Body of pancreas (tissue), 4 donors: Measurements from ENCODE around the gene THBS3. TPM values are rescaled to one million over a fixed set of nuclear protein-coding genes. Genes with fewer than 3 reads are reported as not detected.
A peak's percentile ranks its signal among the peaks of the same experiment; 100 is the strongest.
"Not testable (repeated sequence)": the region's sequence is repeated elsewhere in the genome, so short reads cannot be mapped to it uniquely, and the experiment has no call there.

Experiments used
- ATAC-seq: fragments of 150-250 bp; one replicate; pipeline ENCODE4 v1.9.1; 2016
- DNase-seq, 4 donors: peaks; one replicate each; pipeline ENCODE4 v3.0.0-alpha.2; 2019
- H3K27ac ChIP-seq, 4 donors: fragments of 200-600 bp; sonication (generic); 1 replicate in 3 of 4; 2 replicates in 1 of 4; pipeline versions ENCODE4 v1.5.1 to v1.6.1; 2016 to 2019; ENCODE audit warnings: mild to moderate bottlenecking in 1 of 4, mixed read lengths in 1 of 4, moderate library complexity in 1 of 4
- H3K27me3 ChIP-seq, 2 donors: fragments of 200-600 bp; sonication (generic); one replicate each; pipeline ENCODE4 v1.6.0; 2016; ENCODE audit warnings: mild to moderate bottlenecking in 1 of 2
- H3K36me3 ChIP-seq, 2 donors: fragments of 200-600 bp; sonication (generic); replicated peaks in 1 of 2; 2 replicates each; pipeline ENCODE4 v1.5.1; 2016; ENCODE audit warnings: low read depth in 2 of 2; ENCODE audit not compliant: insufficient read depth in 1 of 2
- H3K4me1 ChIP-seq: fragments of 200-600 bp; sonication (generic); one replicate; pipeline ENCODE4 v1.6.0; 2016
- H3K4me3 ChIP-seq, 2 donors: fragments of 200-600 bp; sonication (generic); 1 replicate in 1 of 2; 2 replicates in 1 of 2; pipeline ENCODE4 v1.5.1; 2016 to 2019
- H3K9me3 ChIP-seq, 3 donors: fragments of 200-600 bp; sonication (generic); 1 replicate in 2 of 3; 2 replicates in 1 of 3; pipeline ENCODE4 v1.5.1; 2016
- POLR2A ChIP-seq, 3 donors: fragments of 450-650 bp; IDR thresholded peaks; one replicate each; pipeline ENCODE4 v1.6.1; 2016; ENCODE audit warnings: antibody characterized with exemption in 3 of 3, mild to moderate bottlenecking in 2 of 3
- WGBS, 2 donors: methylation state at CpG; one replicate each; pipeline ENCODE4 v1.1.5; 2017; 5-methylcytosine and 5-hydroxymethylcytosine counted together
- intact Hi-C: fragments of 100-400 bp; cut with DNase I; formaldehyde crosslinking; loops from one replicate; pipeline ENCODE4 v1.15.1; 2023
- total RNA-seq, 2 donors: library from RNA; depleted of rRNA; stranded (reverse); fragments of >200 nt; gene quantifications; one replicate each; pipeline ENCODE4 v1.1.0, GENCODE V29; 2016
- TF ChIP-seq, protein P1 (sequence below), 7 experiments: fragments of 450-650 bp in 4 of 7; fragments of 200-600 bp in 3 of 7; sonication (generic) in 3 of 7; IDR thresholded peaks; one replicate each; pipeline ENCODE4 v1.5.1; 2016 to 2019; ENCODE audit warnings: antibody characterized with exemption in 7 of 7

THBS3 gene
- total RNA-seq, 2 donors from 2014 or later = 15.0 to 21.1 TPM

GRCh38 chr1:155191904-155192303, 15.8 kb downstream of the THBS3 start:
- peak in 3 of 4 donors; percentile 58 to 64 (median 61) for DNase-seq
- Histone ChIP-seq H3K36me3 (no peaks in the 10 kb centered on the region), H3K9me3 (no peaks in the 10 kb centered on the region), H3K27ac (peak overlapping the region; percentile 93 to 98 (median 95)), H3K4me1 (peaks cover 59% of the 10 kb centered on the region), H3K27me3 (no peaks in the 10 kb centered on the region), H3K4me3 (peak overlapping the region; percentile 9 to 17)
- TF ChIP-seq POLR2A (IDR thresholded peaks at IDR 0.05) = no peak
- TF ChIP-seq, protein P1, sequence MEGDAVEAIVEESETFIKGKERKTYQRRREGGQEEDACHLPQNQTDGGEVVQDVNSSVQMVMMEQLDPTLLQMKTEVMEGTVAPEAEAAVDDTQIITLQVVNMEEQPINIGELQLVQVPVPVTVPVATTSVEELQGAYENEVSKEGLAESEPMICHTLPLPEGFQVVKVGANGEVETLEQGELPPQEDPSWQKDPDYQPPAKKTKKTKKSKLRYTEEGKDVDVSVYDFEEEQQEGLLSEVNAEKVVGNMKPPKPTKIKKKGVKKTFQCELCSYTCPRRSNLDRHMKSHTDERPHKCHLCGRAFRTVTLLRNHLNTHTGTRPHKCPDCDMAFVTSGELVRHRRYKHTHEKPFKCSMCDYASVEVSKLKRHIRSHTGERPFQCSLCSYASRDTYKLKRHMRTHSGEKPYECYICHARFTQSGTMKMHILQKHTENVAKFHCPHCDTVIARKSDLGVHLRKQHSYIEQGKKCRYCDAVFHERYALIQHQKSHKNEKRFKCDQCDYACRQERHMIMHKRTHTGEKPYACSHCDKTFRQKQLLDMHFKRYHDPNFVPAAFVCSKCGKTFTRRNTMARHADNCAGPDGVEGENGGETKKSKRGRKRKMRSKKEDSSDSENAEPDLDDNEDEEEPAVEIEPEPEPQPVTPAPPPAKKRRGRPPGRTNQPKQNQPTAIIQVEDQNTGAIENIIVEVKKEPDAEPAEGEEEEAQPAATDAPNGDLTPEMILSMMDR (IDR thresholded peaks at IDR 0.05) = no peak
- intact Hi-C loops = no loop called here
- WGBS, 2 donors = 18 to 45% methylated on average over 8 of the region's 17 CpGs
- ATAC-seq = no peak

DNA sequence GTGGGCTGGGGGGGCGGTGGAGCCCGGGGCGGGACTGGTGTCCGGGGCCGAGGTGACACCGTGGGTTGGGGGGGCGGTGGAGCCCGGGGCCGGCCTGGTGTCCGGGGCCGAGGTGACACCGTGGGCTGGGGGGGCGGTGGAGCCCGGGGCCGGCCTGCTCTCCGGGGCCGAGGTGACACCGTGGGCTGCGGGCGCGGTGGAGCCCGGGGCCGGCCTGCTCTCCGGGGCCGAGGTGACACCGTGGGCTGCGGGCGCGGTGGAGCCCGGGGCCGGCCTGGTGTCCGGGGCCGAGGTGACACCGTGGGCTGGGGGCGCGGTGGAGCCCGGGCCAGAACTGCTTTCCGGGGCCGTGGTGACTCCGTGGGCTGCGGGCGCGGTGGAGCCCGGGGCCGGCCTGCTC, 17.8 kb downstream of the THBS3 start:
- peaks cover 62% of the 10 kb centered on the region for H3K4me1 ChIP-seq
- H3K4me3 ChIP-seq, H3K27me3 ChIP-seq, H3K9me3 ChIP-seq, ATAC-seq, H3K36me3 ChIP-seq, intact Hi-C loops, DNase-seq: not testable (repeated sequence)
- peak overlapping the region; percentile 10 to 63 (median 58) for H3K27ac ChIP-seq
- 36 to 38% methylated on average over 23 of the region's 45 CpGs for WGBS, 2 donors

GRCh38 chr1:155188268-155188667, 19.4 kb downstream of the THBS3 start:
- no peaks in the 10 kb centered on the region for H3K36me3 ChIP-seq
- H3K27ac ChIP-seq = peak overlapping the region; percentile 86 to 94 (median 92)
- peak in 2 of 4 donors; percentile 42 to 47 for DNase-seq
- H3K9me3 ChIP-seq = no peaks in the 10 kb centered on the region
- no peak for ATAC-seq
- no peaks in the 10 kb centered on the region for H3K27me3 ChIP-seq
- peak in 2 of 3 donors; percentile 19 to 32 for TF ChIP-seq POLR2A (IDR thresholded peaks at IDR 0.05)
- TF ChIP-seq, protein P1 (IDR thresholded peaks at IDR 0.05) = no peak
- H3K4me3 ChIP-seq = no peak overlapping the region
- H3K4me1 ChIP-seq = peaks cover 57% of the 10 kb centered on the region
- intact Hi-C loops = no loop called here
- WGBS, 2 donors = 38 to 55% methylated on average over 4 of the region's 14 CpGs

DNA sequence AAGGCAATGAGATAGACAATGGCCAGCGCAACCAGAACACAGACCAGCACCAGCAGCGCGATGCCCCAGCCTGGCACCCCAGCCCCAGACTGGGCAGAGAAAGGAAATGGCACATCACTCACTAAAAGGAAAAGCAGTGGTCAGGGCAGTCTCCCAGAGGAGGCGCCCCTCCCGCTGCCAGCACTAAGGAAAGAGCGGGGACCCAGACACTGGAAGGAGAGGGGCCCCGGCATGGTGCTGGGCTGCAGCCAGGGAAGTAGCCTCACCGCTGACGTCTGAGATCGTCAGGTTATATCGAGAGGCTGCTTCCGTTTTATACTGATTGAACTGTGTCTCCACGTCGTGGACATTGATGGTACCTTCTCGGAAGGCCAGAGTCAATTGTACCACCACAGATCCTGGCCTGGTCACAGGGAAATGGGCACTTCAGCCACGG, 20.2 kb downstream of the THBS3 start:
- no peaks in the 10 kb centered on the region for H3K36me3 ChIP-seq
- H3K4me3 ChIP-seq = no peak overlapping the region
- 41 to 53% methylated on average over 11 to 16 of the region's 16 CpGs for WGBS, 2 donors
- no peak for ATAC-seq
- intact Hi-C loops = no loop called here
- peak in 1 of 4 donors; percentile 43 for DNase-seq
- peaks cover 52% of the 10 kb centered on the region for H3K4me1 ChIP-seq
- H3K9me3 ChIP-seq = no peaks in the 10 kb centered on the region
- H3K27me3 ChIP-seq = no peaks in the 10 kb centered on the region
- H3K27ac ChIP-seq = peak overlapping the region; percentile 86 to 94 (median 92)
- TF ChIP-seq, protein P1 (IDR thresholded peaks at IDR 0.05) = no peak
- TF ChIP-seq POLR2A (IDR thresholded peaks at IDR 0.05) = no peak

DNA sequence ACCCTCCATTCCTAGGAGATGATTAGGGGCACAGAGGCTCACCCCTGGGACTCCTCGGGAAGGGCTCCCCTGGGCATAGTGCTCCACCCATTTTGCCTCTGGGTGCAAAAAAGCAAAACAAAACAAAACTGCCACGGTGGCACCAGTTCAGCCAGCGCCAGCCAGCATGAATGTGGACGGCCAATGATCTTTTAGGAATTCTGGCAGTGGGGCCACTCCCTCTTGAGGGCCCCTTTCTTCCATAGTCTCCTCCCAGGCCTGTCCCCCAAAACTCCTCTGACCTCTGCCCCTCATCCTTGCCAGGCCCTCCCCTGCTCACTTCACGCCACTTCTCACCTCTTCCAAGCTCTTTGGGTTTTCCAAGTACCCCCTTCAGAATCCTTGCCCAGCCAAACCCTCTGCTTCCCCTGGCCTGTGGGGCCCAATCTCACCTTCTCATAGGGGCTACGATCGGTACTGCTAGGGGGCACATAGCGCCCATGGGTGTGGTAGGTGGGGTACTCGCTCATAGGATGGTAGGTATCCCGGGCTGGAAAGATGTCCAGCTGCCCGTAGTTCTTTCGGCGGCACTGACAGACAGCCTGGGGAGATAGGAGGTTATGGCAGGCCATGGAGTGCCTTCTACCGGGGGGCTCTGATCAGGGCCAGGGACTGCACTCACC, 20.8 kb downstream of the THBS3 start:
- H3K36me3 ChIP-seq = no peaks in the 10 kb centered on the region
- TF ChIP-seq POLR2A (IDR thresholded peaks at IDR 0.05) = peak in 1 of 3 donors; percentile 9
- TF ChIP-seq, protein P1 (IDR thresholded peaks at IDR 0.05) = no peak
- no peak for ATAC-seq
- peaks cover 46% of the 10 kb centered on the region for H3K4me1 ChIP-seq
- WGBS, 2 donors = 18 to 36% methylated on average over 9 to 14 of the region's 14 CpGs
- H3K9me3 ChIP-seq = no peaks in the 10 kb centered on the region
- peak overlapping the region; percentile 86 to 94 (median 92) for H3K27ac ChIP-seq
- H3K27me3 ChIP-seq = no peaks in the 10 kb centered on the region
- DNase-seq = peak in 1 of 4 donors; percentile 34
- no peak overlapping the region for H3K4me3 ChIP-seq
- intact Hi-C loops = no loop called here
